IPS-20b (cell line): ENCODE results near the gene POLR1A.

Experiments used
- H3K27ac ChIP-seq: one replicate; pipeline ENCODE4 v1.5.1; 2013; ENCODE audit warnings: low read length
- H3K27me3 ChIP-seq: 2 replicates; pipeline ENCODE4 v1.6.1; 2013; ENCODE audit warnings: mild to moderate bottlenecking, low read length, inconsistent platforms; ENCODE audit not compliant: insufficient read depth
- H3K36me3 ChIP-seq: 2 replicates; pipeline ENCODE4 v1.6.1; 2013; ENCODE audit warnings: low read depth, mild to moderate bottlenecking, inconsistent platforms, low read length, moderate library complexity; ENCODE audit not compliant: insufficient read depth
- H3K4me1 ChIP-seq: 2 replicates; pipeline ENCODE4 v1.6.1; 2013; ENCODE audit warnings: mild to moderate bottlenecking, control low read depth, inconsistent platforms, low read length, moderate library complexity; ENCODE audit not compliant: insufficient read depth
- H3K4me3 ChIP-seq: 2 replicates; pipeline ENCODE4 v1.5.1; 2013; ENCODE audit warnings: mild to moderate bottlenecking, low read length, inconsistent platforms
- H3K9ac ChIP-seq: 2 replicates; pipeline ENCODE4 v1.6.1; 2013; ENCODE audit warnings: low read depth, mild to moderate bottlenecking, inconsistent platforms, low read length, moderate library complexity
- H3K9me3 ChIP-seq: 2 replicates; pipeline ENCODE4 v1.6.1; 2013; ENCODE audit warnings: mild to moderate bottlenecking, low read depth, low read length, inconsistent platforms; ENCODE audit not compliant: insufficient read depth

The POLR1A gene

DNA sequence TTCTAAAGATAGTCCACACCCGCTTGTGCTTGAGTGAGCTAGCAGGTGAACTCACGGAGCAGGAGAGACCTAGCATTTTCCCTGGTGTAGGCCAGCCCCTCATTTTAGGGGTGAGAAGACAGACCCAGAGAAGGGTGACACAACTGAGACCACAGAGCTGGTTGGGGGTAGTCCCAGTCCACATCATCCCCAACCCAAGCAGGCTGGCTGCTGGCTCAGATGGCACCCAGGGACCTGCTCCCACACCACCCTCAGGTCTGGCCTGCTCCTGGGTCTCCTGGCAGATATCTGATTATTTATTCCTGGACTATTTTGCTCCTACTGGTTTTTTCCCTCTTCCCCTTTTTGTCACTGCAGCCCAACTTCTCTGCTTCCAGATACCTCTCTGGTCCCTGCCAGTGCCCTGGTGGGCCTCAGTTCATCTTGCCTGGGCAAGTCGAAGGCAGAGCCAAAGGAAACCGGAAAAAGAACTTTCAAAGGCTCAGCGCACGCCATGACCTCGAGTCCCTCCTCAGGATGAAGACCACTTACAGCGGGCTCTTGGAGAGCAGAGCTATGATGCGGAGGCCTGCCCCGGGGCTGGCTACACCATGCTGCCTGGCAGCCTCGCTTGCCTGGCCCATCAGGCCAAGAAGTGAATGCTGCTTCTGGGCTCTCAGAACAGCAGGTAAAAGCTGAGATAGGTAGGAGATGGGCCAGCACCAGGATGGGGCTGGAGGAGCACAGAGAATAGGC, 72.7 kb downstream of the POLR1A start:
- no peak overlapping the region for H3K4me3 ChIP-seq
- no peaks in the 10 kb centered on the region for H3K4me1 ChIP-seq
- H3K9ac ChIP-seq: no peak overlapping the region
- no peak overlapping the region for H3K27ac ChIP-seq
- H3K36me3 ChIP-seq: peaks cover 99% of the 10 kb centered on the region
- no peaks in the 10 kb centered on the region for H3K27me3 ChIP-seq
- H3K9me3 ChIP-seq: no peaks in the 10 kb centered on the region

DNA sequence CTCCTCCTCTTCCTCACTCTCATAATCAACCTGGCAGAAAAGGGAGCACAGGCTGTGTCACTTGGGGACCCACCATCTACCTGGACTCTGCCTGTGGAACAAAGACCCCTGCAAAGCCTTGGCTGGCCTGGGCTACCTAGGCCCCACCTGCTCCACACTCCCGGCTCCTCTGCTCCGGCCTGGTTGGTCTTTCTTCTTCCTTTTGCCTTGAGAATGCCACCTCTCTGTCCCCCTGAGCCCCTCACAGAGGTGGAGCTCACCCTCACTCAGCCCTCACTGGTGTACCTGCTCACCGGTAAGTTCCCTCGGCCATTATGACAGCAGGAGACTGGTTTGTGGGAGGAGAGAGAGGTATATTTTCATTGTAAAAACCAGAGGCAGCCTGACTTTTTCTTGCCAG, 74.1 kb downstream of the POLR1A start:
- Histone ChIP-seq H3K4me3 (no peak overlapping the region), H3K27me3 (no peaks in the 10 kb centered on the region), H3K9me3 (no peaks in the 10 kb centered on the region), H3K9ac (no peak overlapping the region), H3K36me3 (peaks cover 99% of the 10 kb centered on the region), H3K27ac (no peak overlapping the region), H3K4me1 (no peaks in the 10 kb centered on the region)

DNA sequence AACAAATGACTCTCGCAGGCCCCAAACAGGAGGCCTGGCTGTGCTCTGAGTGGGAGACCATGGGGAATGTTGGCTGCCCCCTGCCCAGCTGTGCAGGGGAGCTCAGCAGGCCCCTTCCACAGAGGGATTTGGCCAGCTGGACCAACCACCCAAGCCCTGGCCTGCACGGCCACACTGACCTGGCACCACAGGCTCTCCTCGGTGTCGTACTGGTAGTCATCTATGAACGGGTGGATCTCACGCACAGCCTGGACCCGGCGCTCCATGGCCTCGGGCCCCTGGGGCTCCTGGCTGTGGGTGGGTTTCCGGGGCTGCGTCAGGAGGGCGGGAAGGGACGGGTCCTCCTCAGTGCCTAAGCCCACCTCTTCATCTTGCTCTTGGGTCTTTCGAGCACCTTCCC, 74.5 kb downstream of the POLR1A start:
- no peak overlapping the region for H3K27ac ChIP-seq
- H3K36me3 ChIP-seq: peaks cover 99% of the 10 kb centered on the region
- no peak overlapping the region for H3K9ac ChIP-seq
- no peaks in the 10 kb centered on the region for H3K9me3 ChIP-seq
- H3K4me1 ChIP-seq: no peaks in the 10 kb centered on the region
- H3K27me3 ChIP-seq: no peaks in the 10 kb centered on the region
- H3K4me3 ChIP-seq: no peak overlapping the region

DNA sequence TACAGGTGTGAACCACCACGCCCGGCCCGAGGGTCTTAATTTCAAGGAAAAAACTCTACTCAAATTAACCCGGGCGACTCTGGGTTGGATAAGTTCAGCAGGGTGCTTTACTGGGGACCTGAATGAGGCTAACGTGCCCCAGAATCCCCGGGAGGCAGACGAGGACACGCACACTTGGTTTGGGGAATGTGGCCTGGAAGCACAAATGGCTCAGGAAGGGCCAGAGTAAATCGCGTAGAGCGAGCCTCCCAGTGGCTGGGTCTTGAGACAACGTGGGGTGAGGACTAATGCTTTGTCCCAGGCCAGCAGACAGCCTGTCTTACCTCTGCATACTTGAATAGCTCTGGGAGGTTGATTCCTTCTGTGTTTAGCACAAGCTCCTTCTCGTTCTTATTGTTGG, 75.8 kb downstream of the POLR1A start:
- no peak overlapping the region for H3K4me3 ChIP-seq
- no peaks in the 10 kb centered on the region for H3K27me3 ChIP-seq
- no peak overlapping the region for H3K9ac ChIP-seq
- H3K9me3 ChIP-seq: no peaks in the 10 kb centered on the region
- no peak overlapping the region for H3K27ac ChIP-seq
- no peaks in the 10 kb centered on the region for H3K4me1 ChIP-seq
- peaks cover 99% of the 10 kb centered on the region for H3K36me3 ChIP-seq

DNA sequence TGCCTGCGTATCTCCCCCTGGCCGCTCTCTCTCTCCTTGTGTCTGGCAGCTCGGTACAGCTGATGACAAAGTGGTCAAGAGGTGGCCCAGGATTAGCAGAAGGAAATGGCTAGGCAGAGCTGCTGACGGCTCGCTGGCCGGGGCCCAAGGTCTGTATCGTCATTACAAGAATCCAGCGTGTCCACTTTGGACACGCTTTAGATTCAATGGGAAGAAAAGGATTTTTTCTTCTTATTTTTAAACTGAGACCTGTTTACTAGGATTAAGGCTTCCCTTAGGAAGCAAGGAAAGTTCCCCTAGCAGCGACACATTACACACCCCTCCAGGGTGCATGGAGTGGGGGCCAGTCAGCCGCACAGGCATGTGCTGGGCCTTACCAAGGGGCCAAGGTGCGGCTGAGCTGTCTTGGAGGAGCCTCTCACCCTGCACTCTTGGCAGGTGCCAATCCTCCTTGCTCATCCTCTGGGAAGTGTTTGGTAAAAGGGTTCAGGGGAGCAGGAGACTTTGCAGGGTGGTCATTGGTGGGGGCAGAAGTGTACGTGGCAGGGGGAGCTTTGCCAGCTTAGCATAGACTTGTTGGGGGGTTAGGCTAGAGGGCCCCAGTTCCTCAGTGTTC, 76.8 kb downstream of the POLR1A start:
- H3K9me3 ChIP-seq: no peaks in the 10 kb centered on the region
- H3K9ac ChIP-seq: no peak overlapping the region
- H3K4me3 ChIP-seq: no peak overlapping the region
- no peaks in the 10 kb centered on the region for H3K4me1 ChIP-seq
- H3K27ac ChIP-seq: no peak overlapping the region
- peaks cover 97% of the 10 kb centered on the region for H3K36me3 ChIP-seq
- no peaks in the 10 kb centered on the region for H3K27me3 ChIP-seq

DNA sequence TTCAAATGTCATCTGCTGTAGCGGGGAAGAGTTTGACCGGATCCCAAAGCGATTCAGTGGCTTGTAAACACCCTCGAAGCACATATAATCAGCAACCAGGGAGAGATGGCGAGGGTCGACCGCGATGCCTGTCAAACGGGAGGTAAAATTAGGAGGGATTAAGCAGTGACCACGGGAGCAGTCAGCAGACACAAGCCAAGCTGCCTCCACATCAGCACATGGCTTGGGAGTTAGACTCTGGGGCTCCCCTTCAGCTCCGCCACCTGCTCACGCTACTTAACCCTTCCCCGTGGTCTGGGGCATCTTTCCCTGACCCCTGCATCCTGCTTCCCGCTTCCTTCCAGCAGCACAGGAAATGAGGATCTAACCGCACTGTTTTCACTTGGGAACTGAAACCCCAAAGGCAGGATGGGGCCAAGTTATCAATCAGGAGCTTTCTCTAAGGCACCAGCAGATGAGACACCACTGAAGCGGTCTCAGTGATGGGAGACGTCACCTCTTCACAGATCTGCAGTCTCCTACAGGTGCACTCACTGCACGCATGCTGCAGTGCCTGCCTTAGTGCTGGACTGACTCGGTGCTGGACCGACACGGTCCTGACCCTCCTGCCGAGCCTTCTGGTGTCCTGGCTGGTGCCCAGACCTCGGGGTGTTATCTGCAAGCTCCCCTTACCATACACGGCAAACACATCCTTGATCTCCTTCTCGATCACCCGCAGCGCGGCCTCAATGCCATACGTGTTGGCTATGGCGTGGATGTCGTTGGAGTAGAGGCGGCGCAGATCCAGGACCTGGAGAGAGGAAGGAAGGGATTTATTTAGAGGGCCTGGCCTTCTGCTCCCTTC, 77.5 kb downstream of the POLR1A start:
- Histone ChIP-seq H3K27me3 (no peaks in the 10 kb centered on the region), H3K36me3 (peaks cover 90% of the 10 kb centered on the region), H3K4me3 (no peak overlapping the region), H3K27ac (no peak overlapping the region), H3K9ac (no peak overlapping the region), H3K9me3 (no peaks in the 10 kb centered on the region), H3K4me1 (no peaks in the 10 kb centered on the region)

DNA sequence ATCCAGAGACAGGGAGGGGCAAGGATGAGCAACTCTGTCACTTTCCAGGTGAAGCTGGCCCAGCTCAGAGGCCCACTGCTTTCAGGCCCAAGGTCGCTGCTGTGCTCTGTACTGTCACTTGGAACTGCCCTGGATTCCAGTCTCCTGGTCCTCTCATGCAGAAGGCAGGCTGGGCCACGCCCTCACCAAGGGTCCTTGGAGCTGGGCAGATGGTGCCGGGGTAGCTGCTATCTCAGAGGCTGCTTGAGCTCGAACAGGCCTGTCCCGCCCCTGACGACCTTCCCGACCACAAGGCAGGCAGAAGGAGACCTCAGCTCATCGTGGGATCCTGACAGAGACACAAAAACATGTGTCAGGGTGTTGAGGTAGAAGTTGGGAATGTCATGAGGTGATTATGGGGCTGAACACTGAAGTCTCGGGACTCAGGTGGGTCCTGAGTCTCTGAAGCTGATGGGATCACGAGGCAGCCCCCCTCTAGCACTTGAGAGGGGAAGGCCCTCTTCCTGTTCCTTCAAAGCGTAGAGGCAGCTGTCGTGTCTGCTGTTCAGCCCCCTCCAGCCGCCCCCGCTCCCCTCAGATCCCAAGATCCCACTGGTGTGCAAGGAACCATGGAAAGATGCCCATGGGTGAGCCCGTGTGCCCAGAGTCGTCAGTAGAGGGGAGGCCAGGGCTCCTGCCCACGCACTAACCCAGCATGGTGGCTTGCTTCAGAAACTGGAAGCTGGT, 78.3 kb downstream of the POLR1A start:
- Histone ChIP-seq H3K27me3 (no peaks in the 10 kb centered on the region), H3K36me3 (peaks cover 82% of the 10 kb centered on the region), H3K27ac (no peak overlapping the region)

DNA sequence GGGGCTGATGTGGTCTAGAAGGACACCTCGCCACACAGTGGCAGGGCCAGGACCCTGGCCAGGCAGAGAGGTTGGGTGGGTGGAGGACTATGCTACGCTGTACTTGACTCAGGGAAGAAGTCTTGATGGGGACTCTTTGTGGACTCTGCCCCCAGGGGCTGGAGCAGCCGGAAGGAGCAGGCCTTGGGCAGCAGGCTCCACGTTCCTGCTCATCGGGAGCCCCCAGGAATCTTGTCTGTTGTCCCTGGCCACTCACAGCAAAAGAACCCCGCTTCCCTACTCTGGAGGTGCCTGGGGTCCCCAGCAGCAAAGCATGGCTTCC, 79.0 kb downstream of the POLR1A start:
- H3K4me1 ChIP-seq: no peaks in the 10 kb centered on the region
- no peak overlapping the region for H3K27ac ChIP-seq
- no peaks in the 10 kb centered on the region for H3K9me3 ChIP-seq
- H3K9ac ChIP-seq: no peak overlapping the region
- no peaks in the 10 kb centered on the region for H3K27me3 ChIP-seq
- no peak overlapping the region for H3K4me3 ChIP-seq
- peaks cover 75% of the 10 kb centered on the region for H3K36me3 ChIP-seq

More for the DNA sequence above, 78.3 kb downstream of the POLR1A start:
- Histone ChIP-seq H3K9ac (no peak overlapping the region), H3K9me3 (no peaks in the 10 kb centered on the region), H3K4me3 (no peak overlapping the region), H3K4me1 (no peaks in the 10 kb centered on the region)

DNA sequence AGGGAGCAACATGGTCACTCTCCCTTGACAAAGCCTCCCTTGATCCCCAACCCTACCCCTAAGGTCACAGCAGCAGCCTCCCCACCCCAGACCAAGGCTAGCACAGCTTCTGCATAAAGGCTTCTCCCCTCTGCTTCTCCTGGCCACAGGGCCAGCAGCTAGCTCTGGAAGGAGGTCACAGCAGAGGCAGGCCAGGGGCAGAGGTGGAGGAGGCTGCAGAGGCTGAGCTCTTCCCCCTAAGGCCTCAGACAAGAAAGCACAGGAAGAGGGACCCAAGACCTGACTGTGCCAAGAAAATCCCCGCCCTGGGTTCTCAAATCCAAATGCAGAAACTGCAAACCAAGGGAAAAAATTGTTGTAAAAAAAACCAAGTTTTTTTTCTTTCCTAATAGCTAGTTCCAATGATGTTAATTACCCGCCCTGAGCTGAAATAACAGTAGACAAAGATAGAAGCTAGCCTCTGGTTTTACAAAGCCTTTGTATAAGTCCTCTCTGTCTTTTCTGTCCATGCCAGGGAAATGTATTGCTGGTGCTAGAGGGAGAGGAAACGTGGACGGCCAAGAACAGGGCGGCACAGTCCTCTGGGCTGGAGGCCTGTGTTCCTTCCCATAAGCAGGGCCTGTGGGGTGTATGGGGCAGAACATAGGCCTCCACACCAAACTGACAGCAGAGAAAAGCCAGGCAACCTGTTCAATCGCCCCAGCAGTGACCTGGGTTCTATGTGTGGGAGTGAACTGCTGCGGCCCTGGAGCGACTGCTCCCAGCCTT, 79.5 kb downstream of the POLR1A start:
- no peaks in the 10 kb centered on the region for H3K9me3 ChIP-seq
- peaks cover 70% of the 10 kb centered on the region for H3K36me3 ChIP-seq
- H3K27me3 ChIP-seq: no peaks in the 10 kb centered on the region
- H3K4me3 ChIP-seq: no peak overlapping the region
- no peak overlapping the region for H3K27ac ChIP-seq
- no peaks in the 10 kb centered on the region for H3K4me1 ChIP-seq
- no peak overlapping the region for H3K9ac ChIP-seq

DNA sequence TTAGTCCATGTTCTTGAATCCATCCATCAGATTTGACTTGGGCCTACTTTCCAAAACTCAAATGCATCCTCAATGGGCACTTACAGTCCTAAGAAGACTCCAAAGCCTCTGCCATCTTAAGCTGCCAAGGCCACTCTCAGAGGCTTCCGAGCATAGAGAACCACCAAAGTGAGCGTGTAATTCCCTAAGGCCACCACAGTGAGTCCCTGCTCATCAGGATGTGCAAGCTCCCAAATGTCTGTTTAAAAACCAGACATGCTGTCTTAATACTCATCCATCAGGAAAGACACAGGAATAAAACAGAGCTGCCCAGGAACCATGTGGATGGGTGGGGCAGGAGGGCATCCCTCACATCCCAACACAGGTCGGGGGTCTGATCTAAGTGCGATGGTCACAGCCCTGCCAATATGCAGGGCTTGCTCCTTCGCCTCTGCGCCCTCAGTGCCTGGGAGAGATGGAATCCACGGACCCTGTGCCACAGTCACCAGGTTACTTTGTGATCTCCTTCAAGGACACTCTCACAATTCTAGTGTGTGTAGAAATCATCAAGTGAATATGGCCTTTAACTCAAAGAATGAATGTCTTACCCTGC, 80.4 kb downstream of the POLR1A start:
- no peaks in the 10 kb centered on the region for H3K27me3 ChIP-seq
- no peaks in the 10 kb centered on the region for H3K9me3 ChIP-seq
- no peaks in the 10 kb centered on the region for H3K4me1 ChIP-seq
- H3K4me3 ChIP-seq: no peak overlapping the region
- H3K27ac ChIP-seq: no peak overlapping the region
- peaks cover 61% of the 10 kb centered on the region for H3K36me3 ChIP-seq
- no peak overlapping the region for H3K9ac ChIP-seq

DNA sequence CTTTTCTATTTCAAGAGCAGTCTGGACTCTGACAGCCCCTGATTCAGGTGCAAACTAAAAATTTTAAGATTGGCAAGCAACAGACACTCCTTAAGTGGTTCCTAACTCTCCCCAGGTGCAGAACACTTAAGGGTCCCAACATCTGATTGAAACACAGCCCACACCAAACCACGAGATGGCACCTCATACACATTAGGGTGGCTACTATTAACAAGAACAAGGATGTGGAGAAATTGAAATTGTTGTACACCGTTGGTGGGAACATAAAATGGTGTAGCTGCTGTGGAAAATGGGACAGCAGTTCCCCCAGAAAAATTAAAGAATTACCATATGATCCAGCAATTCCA, 82.3 kb downstream of the POLR1A start:
- H3K9me3 ChIP-seq: no peaks in the 10 kb centered on the region
- no peak overlapping the region for H3K27ac ChIP-seq

More for the DNA sequence above, 82.3 kb downstream of the POLR1A start:
- peaks cover 43% of the 10 kb centered on the region for H3K36me3 ChIP-seq
- no peak overlapping the region for H3K9ac ChIP-seq
- no peaks in the 10 kb centered on the region for H3K27me3 ChIP-seq
- no peak overlapping the region for H3K4me3 ChIP-seq
- H3K4me1 ChIP-seq: no peaks in the 10 kb centered on the region
